Measurements from ENCODE around the gene ASTL.
"Not testable (repeated sequence)": the region's sequence is repeated elsewhere in the genome, so short reads cannot be mapped to it uniquely, and the experiment has no call there.

The ASTL gene

GRCh38 chr2:96138179-96139145, at the start of gene ASTL:
Gene ASTL, minus strand, starts transcription at chr2:96138502. Its CDS starts 66 bp downstream, at chr2:96138436.
- peak; percentile 3 for DNase-seq

DNA sequence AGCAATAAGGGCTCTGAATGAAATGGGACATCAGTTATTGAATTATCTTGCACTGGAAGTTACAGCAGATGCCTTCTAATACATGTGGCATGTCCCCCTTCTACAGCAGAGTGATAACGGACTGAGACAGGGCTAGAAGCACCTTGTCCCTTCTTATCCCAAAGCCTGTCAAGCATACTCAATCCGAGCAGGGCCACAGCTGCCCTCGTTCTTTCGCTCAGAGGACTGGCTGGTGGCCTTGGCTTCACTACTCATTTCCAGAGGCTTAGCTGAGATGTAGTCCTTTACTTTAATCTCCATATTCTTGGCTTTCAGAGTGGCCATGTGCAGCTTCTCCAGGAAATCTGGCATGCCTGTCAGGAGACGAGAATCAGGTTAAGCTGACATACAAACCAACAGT, 48.3 kb upstream of the ASTL start:
- no peak for DNase-seq

- DNase-seq, result no peak
Observed at GRCh38 chr2:96185516-96185915, 47.2 kb upstream of the ASTL start.

DNA sequence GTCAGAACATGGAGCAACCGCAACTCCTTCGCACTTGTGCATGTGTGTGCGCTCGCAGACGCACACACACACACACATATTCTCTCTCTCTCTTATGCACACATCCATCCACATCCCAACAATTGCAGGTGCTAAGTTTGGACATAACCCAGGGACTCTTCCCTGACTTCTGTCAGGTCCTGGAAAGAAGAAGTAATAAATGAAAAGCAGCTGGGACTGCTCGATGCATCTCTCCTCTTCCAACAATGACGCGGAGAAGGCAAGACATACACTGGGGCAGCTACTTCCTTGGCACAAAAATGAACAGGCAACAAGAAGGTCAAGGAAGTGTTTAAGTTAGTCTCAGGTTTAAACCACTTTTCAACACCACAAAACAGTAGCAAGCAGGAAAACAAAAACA, 46.7 kb upstream of the ASTL start:
- DNase-seq, result no peak

- DNase-seq, result no peak
Observed at GRCh38 chr2:96184188-96184587, 45.9 kb upstream of the ASTL start.

- no peak for DNase-seq
Observed at GRCh38 chr2:96181529-96181928, 43.2 kb upstream of the ASTL start.

DNA sequence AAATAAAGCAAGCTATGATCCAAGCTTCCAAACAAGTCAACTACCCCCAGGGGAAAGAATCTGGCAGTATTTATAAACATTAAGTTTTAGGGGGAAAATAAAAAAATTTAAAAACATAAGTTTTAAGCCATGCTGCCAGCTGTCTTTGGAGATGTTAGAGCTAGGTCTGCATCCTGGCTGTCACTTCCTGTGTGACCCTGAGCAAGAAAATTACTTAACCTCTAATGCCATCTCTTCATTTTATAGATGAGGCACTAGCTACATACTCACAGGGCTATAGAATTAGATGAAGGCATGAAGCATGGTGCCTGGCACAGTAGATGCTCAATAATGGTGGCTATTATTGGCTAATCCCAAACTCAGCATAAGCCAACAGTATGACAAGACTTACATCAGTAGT, 42.2 kb upstream of the ASTL start:
- no peak for DNase-seq

DNA sequence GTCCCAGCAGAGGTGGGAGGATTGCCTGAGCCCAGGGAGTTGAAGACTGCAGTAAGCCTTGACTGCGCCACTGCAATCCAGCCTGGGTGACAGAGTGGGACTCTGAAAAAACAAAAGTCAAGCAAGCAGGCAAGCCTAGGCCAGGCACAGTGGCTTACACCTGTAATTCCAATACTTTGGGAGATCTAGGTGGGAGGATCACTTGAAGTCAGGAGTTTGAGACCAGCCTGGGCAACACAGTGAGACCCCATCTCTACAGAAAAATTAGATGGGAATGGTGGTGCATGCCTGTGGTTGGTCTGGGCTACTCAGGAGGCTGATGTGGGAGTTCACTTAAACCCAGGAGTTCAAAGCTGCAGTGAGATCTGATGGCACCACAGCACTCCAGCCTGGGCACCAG, 41.7 kb upstream of the ASTL start:
- DNase-seq, result no peak

DNA sequence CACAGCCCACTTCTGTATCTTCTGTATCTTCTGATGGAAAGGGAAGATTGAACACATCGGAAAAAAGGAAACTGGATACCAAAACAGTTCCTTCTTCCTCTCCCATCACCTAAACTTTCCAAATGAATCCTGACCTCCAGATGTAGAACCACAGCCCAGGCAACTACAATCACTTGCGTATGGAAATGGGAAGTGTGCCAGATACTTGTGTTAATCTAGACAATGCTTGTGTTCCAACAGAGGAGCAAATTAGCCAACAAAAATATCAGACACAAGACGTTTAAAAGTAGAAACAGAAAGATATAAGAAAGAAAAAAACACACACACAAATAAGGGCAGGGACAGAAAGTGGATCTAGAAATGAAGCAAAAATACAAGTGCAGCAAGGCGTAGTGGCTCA, 38.4 kb upstream of the ASTL start:
- DNase-seq, result no peak

DNA sequence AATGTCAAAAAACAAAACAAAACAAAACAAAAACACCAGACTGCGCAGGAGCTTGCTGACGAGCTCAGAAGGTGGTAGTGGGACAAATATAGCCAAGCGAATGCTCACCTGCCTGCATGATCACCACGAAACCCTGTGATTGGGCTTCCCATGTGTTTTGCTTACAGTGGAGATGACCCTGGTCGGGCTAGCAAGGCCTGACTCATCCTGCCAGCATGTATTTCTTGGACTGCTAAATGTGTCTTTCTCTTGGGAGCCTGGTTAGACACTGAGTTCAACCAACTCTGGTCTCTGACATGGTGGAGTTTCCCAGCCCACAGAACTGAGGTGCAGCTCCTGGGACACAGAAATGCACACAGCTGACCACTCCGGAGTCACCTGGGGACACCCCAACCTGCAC, 37.6 kb upstream of the ASTL start:
- no peak for DNase-seq

GRCh38 chr2:96174251-96175144, 36.2 kb upstream of the ASTL start:
- DNase-seq, result peak; percentile 18

DNA sequence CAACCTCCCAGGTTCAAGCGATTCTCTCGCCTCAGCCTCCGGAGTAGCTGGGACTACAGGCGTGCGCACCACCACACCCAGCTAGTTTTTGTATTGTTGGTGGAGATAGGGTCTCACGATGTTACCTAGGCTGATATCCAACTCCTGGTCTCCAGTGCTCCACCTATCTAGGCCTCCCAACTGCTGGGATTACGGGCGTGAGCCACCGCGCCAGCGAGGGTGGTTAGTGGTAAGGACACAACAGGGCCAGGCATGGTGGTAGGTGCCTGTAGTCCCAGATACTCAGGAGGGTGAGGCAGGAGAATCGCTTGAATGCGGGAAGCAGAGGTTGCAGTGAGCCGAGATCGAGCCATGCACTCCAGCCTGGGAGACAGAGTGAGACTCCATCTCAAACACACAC, 33.5 kb upstream of the ASTL start:
- no peak for DNase-seq

DNA sequence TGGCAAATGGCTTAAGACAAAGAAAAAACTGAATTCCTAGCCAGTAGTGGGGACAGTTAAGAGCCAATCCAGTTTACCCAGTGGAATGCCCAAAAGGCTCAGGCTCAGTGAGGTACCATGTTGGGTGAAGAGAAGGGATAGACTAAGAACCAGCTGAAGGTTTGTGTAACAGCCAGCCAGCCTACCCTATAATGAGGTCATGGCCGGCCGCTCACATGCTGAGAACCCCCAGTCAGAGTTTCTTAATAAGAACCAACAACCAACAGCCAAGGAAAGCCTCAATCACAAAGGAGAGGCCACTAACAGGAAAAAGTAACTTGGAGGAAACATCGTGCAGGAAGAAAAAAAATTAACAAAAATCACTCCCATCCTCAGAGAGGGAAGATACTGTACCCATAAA, 32.3 kb upstream of the ASTL start:
- no peak for DNase-seq

DNA sequence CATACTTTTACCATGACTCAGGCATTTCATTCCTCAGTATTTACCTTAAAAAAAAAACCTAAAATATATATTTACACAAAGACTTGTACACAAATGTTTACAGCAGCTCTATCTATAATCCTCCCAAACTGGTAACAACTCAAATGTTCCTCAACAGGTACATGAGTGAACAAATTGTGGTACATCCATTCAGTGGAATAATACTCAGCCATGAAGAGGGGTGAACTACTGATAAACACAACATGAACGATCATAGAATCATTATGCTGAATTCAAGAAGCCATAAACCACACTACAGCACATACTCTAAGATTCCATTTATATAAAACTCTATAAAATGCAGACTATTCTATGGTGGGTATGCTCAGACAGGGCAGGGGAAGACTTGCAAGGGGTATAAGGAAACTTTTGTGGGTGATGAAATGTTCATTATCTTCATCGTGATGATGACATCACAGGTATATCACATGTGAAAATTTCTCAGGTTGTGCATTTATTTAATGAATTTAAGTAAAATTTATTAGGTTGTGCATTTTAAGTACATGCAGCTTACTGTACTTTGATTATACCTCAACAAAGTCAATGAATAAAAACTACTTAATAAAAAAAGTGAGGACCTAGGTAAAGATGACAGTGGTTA, 31.7 kb upstream of the ASTL start:
- DNase-seq, result no peak

DNA sequence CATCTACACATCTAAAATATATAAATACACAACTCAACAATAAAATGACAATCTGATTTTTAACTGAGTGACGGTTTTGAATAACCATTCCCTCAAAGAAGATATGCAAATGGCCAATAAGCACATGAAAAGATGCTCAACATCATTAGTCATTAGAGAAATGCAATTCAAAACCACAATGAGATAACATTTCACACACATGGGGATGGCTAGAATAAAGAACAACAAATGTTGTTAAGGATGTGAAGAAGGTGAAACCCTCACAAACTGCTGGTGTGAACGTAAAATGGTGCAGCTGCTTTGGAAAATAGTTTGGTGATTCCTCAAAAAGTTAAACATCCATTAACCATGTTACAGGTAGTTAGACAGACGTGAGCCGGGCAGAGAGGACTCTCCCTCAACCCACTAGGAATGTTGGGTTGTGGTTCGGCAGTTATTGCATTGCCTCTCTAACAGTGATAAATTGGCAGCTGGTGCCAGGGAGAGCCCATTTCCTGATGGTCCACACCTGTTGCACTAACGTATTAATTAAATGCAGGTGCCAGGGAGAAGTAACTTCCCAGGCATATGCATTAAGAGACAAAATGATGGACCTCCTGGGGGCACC, 29.2 kb upstream of the ASTL start:
- DNase-seq, result no peak

GRCh38 chr2:96164459-96165184, 26.3 kb upstream of the ASTL start:
- no peak for DNase-seq

DNA sequence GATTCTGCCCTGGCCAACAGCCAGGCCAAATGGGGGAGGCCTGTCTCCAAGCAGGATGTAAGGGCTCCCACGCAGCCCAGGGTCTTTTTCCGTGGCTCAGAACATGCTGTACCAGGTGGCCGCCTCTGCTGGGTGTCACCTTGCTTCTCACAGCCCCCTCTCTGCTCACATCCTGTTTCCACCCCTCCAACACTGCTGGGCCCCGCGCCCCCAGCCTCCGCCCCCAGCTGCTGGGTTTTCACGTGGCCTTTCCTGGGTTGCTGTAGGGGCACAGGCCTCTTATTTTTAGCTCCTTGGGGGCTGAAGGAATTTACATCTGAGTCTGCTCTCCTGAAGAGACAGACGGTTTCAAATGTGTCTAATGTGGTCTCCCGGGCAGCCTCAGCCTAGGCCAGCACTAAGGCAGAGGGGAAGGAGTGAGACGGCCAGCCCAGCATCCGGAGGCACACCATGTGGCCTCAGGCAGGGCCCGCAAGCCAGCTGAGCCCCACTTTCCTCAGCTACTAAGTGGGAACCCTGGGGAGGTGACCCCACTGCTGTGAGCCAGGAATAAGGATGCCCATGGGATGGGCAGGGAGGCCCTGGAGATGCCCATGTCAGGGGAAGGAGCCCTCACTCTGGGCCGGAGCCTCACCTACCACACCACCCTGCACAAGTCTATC, 25.6 kb upstream of the ASTL start:
- DNase-seq, result no peak

DNA sequence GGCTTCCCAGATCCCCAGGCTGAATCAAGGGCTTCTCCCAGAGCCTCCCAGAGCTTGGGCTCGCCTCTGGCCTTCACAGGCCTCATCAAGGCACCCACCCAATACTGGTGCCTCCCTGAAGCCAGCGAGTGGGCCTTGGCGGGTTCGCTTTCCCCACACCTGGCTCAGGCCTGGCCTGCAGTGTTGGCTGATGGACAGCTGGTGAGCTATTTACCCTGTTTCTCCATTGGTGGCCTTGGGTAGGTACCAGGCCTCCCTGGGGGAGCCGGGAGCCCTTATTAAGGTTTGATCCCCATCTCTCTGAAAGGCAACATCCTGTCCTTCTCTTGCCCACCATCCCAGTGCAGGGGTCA, 25.1 kb upstream of the ASTL start:
- no peak for DNase-seq

DNA sequence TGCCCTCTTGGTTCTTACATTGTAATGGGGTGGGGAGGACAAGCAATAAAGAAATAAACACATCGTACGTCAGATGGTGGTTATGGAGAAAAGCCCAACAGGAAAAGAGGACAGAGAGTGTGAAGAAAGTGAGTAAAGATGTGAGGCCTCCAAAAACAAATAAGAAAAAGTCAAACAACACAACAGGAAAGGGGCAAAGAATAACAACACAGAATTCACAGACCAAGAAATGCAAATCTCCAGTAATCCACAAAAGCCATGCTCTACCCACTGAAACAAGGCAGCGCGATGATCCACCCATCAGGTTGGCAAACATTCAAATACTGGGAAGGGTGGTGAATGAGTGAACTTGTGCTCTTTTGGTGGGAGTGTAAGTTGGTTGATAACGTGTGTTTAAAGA, 23.6 kb upstream of the ASTL start:
- no peak for DNase-seq

- DNase-seq, result not testable (repeated sequence)
Observed at GRCh38 chr2:96160366-96160765, 22.1 kb upstream of the ASTL start.

GRCh38 chr2:96159084-96159830, 21.0 kb upstream of the ASTL start:
- DNase-seq, result no peak

Measured in NCI-H1436 treated with DMSO at 0.1 percent for 48 hours (cell line).